ENCODE measurements around the gene SP3. TPM values are rescaled to one million over a fixed set of nuclear protein-coding genes. Genes with fewer than 3 reads are reported as not detected.

SP3 gene
- total and polyA plus RNA-seq, 2 of the 8 experiments (the other 6 are each of a cell fraction or from before 2014, with no cell fraction given): 31.0 to 92.1 TPM

GRCh38 chr2:173996766-173997165, 31.6 kb upstream of the SP3 start:
- no peak overlapping the region for H3K4ac ChIP-seq (replicated peaks; ENCODE audit: insufficient read length, low read depth, low read length)
- no peak overlapping the region for H3K4me2 ChIP-seq (ENCODE audit: insufficient read depth in 1 of 2, low read depth in 2 of 2, low read length in 2 of 2)
- H2AFZ ChIP-seq (ENCODE audit: low read length): no peak overlapping the region
- ChIA-PET CTCF (ENCODE audit: partially characterized antibody) (interaction anchor here (1.0 to 3.0 kb wide), 3 partner anchors 10 to 44 kb away, joined by 3 to 12 read pairs (median 3); no protein-coding TSS in a partner anchor), POLR2A (ENCODE audit: partially characterized antibody) (interaction anchor here (0.8 to 2.8 kb wide), 2 partner anchors 9 to 16 kb away, joined by 3 to 9 read pairs; no protein-coding TSS in a partner anchor)
- no peaks in the 10 kb centered on the region for H3K4me1 ChIP-seq (replicated peaks in 1 of 4; ENCODE audit: control insufficient read depth in 3 of 4, insufficient read depth in 4 of 4, low read length in 3 of 4)
- H3K79me1 ChIP-seq (ENCODE audit: low read depth, low read length): no peaks in the 10 kb centered on the region
- no peak overlapping the region for H2BK15ac ChIP-seq (ENCODE audit: low read length)
- H2AK5ac ChIP-seq (ENCODE audit: low read depth, low read length): no peak overlapping the region
- no peaks in the 10 kb centered on the region for H4K20me1 ChIP-seq (replicated peaks in 1 of 2; ENCODE audit: control insufficient read depth in 1 of 2, insufficient read depth in 2 of 2, low read length in 2 of 2)
- H2BK120ac ChIP-seq (replicated peaks; ENCODE audit: low read depth, low read length): no peak overlapping the region
- H4K8ac ChIP-seq (ENCODE audit: extremely low read depth, insufficient read depth, low read length): no peak overlapping the region
- H2BK20ac ChIP-seq (ENCODE audit: low read length): no peak overlapping the region
- H3K56ac ChIP-seq (replicated peaks; ENCODE audit: insufficient read length, low read depth, low read length): no peak overlapping the region
- no peaks in the 10 kb centered on the region for H3K23me2 ChIP-seq (ENCODE audit: low read depth, low read length)
- no peak overlapping the region for H4K91ac ChIP-seq (replicated peaks; ENCODE audit: insufficient read length, low read length)
- H3K36me3 ChIP-seq (ENCODE audit: control insufficient read depth in 2 of 4, insufficient read depth in 4 of 4, low read length in 3 of 4): no peaks in the 10 kb centered on the region
- WGBS, 2 experiments (ENCODE audit: extremely low coverage in 1 of 2, insufficient coverage in 1 of 2, insufficient read length in 1 of 2, insufficient replicate concordance in 2 of 2, low coverage in 1 of 2, low lambda C conversion rate in 2 of 2, missing lambda C conversion rate in 1 of 2): 83% methylated on average over 2 of the region's 2 CpGs; no CpG with 5 or more reads in 1 of the 2 experiments
- H3K14ac ChIP-seq (ENCODE audit: insufficient read length): no peak overlapping the region
- FAIRE-seq (no peak), DNase-seq (ENCODE audit: low read depth in 1 of 2, low spot score in 2 of 2) (no peak)
- H3K9me3 ChIP-seq (ENCODE audit: insufficient read depth in 2 of 2, low read depth in 1 of 2, low read length in 1 of 2): no peaks in the 10 kb centered on the region; a peak in 1 of 4 replicates
- no peak overlapping the region for H3K27ac ChIP-seq (ENCODE audit: low read depth, low read length)
- H3K79me2 ChIP-seq (ENCODE audit: control insufficient read depth in 1 of 2, insufficient read depth in 2 of 2, low read length in 2 of 2): no peaks in the 10 kb centered on the region; a peak in 1 of 4 replicates
- H2BK12ac ChIP-seq (ENCODE audit: low read depth, low read length): no peak overlapping the region
- H3K18ac ChIP-seq (ENCODE audit: extremely low read depth, low read length): no peak overlapping the region
- TF ChIP-seq NRF1 (IDR thresholded peaks at IDR 0.05; ENCODE audit: low read depth, low read length) (no peak), SAP30 (IDR thresholded peaks at IDR 0.05; ENCODE audit: insufficient read depth, insufficient replicate concordance, low read length) (no peak), TCF12 (IDR thresholded peaks at IDR 0.05; ENCODE audit: low read depth, low read length) (no peak), JUN (IDR thresholded peaks at IDR 0.05; ENCODE audit: low read depth, low read length) (no peak), USF2 (IDR thresholded peaks at IDR 0.05; ENCODE audit: low read length) (no peak), JUND (IDR thresholded peaks at IDR 0.05; ENCODE audit: low read length) (no peak), EZH2 (IDR thresholded peaks at IDR 0.05; ENCODE audit: low read depth, low read length, severe bottlenecking) (no peak), PHF8 (conservative IDR thresholded peaks at IDR 0.05; ENCODE audit: low read depth, low read length) (no peak), MAX (IDR thresholded peaks at IDR 0.05) (no peak), HDAC6 (IDR thresholded peaks at IDR 0.05; ENCODE audit: low read depth, low read length) (no peak), POLR2A (IDR thresholded peaks at IDR 0.05; ENCODE audit: control extremely low read depth in 1 of 2, low read depth in 2 of 2, low read length in 2 of 2) (no peak)
- H4K5ac ChIP-seq (ENCODE audit: insufficient read length, low read depth, low read length): no peak overlapping the region
- no peak overlapping the region for H3K9ac ChIP-seq (replicated peaks in 1 of 4; ENCODE audit: extremely low read depth in 1 of 4, low read depth in 3 of 4, low read length in 3 of 4)
- H2BK5ac ChIP-seq (ENCODE audit: low read depth, low read length): no peak overlapping the region
- H3K27me3 ChIP-seq (replicated peaks in 1 of 4; ENCODE audit: control insufficient read depth in 3 of 4, extremely low read depth in 1 of 4, insufficient read depth in 3 of 4, low read length in 3 of 4): no peaks in the 10 kb centered on the region; a peak in 1 of 7 replicates
- no peak overlapping the region for H3K4me3 ChIP-seq (ENCODE audit: extremely low read depth in 1 of 4, insufficient read depth in 2 of 4, low read depth in 3 of 4, low read length in 4 of 4)
- no peak overlapping the region for H3K23ac ChIP-seq (ENCODE audit: insufficient read length)

Data from H1 (cell line).